H1 (cell line): Measurements from ENCODE around the gene RAB3C. TPM values are rescaled to one million over a fixed set of nuclear protein-coding genes. Genes with fewer than 3 reads are reported as not detected.
"Not testable (repeated sequence)": the region's sequence is repeated elsewhere in the genome, so short reads cannot be mapped to it uniquely, and the experiment has no call there.

Source experiments
- CTCF ChIA-PET: fragments of 300-600 bp; sonication (Branson Sonifier 250); formaldehyde crosslinking; loops from one replicate; lab custom pipeline; 2021; ENCODE audit not compliant: partially characterized antibody; lab: Charles Lee
- POLR2A ChIA-PET: fragments of 300-600 bp; sonication (Branson Sonifier 250); formaldehyde crosslinking; loops from one replicate; lab custom pipeline; 2021; ENCODE audit warnings: inconsistent platforms; ENCODE audit not compliant: partially characterized antibody; lab: Charles Lee
- DNase-seq, 2 experiments: peaks; one replicate each; pipeline versions ENCODE4 v3.0.0 to v3.0.0-alpha.2; 2010 to 2022; ENCODE audit warnings: low spot score in 2 of 2, low read depth in 1 of 2, mixed read lengths in 1 of 2
- FAIRE-seq: peaks from 2 replicates; lab custom pipeline; 2011; peaks lifted over from hg19 to GRCh38; lab: Jason Lieb, UNC
- H2AFZ ChIP-seq: 2 replicates; pipeline ENCODE4 v1.8.1; 2012; ENCODE audit warnings: low read length, inconsistent platforms
- H2AK5ac ChIP-seq: 2 replicates; pipeline ENCODE4 v1.6.1; 2013; ENCODE audit warnings: low read depth, low read length
- H2BK120ac ChIP-seq: replicated peaks from 2 replicates; pipeline ENCODE3; 2013; ENCODE audit warnings: low read depth, low read length, inconsistent platforms
- H2BK12ac ChIP-seq: 2 replicates; pipeline ENCODE4 v1.6.1; 2013; ENCODE audit warnings: low read depth, low read length
- H2BK15ac ChIP-seq: 2 replicates; pipeline ENCODE4 v1.6.1; 2013; ENCODE audit warnings: low read length
- H2BK20ac ChIP-seq: 2 replicates; pipeline ENCODE4 v1.6.1; 2013; ENCODE audit warnings: low read length
- H2BK5ac ChIP-seq: 2 replicates; pipeline ENCODE4 v1.6.1; 2013; ENCODE audit warnings: low read depth, low read length
- H3K14ac ChIP-seq: 2 replicates; pipeline ENCODE4 v1.6.1; 2013; ENCODE audit warnings: inconsistent platforms; ENCODE audit not compliant: insufficient read length
- H3K18ac ChIP-seq: 2 replicates; pipeline ENCODE4 v1.6.1; 2013; ENCODE audit warnings: low read length; ENCODE audit errors: extremely low read depth
- H3K23ac ChIP-seq: 2 replicates; pipeline ENCODE4 v1.6.1; 2013; ENCODE audit warnings: inconsistent platforms; ENCODE audit not compliant: insufficient read length
- H3K23me2 ChIP-seq: 2 replicates; pipeline ENCODE4 v1.6.1; 2013; ENCODE audit warnings: low read depth, low read length
- H3K27ac ChIP-seq: 2 replicates; pipeline ENCODE4 v1.6.1; 2011; ENCODE audit warnings: low read depth, low read length, inconsistent platforms
- H3K27me3 ChIP-seq, 4 experiments: replicated peaks in 1 of 4; 1 replicate in 1 of 4; 2 replicates in 3 of 4; pipeline versions ENCODE4 v1.6.1 to v1.8.1; 2011 to 2013; ENCODE audit warnings: low read length in 3 of 4, mild to moderate bottlenecking in 3 of 4, inconsistent platforms in 2 of 4, mixed read lengths in 2 of 4, moderate library complexity in 1 of 4; ENCODE audit not compliant: control insufficient read depth in 3 of 4, insufficient read depth in 3 of 4; ENCODE audit errors: extremely low read depth in 1 of 4
- H3K36me3 ChIP-seq, 4 experiments: 2 replicates each; pipeline versions ENCODE4 v1.6.1 to v1.8.1; 2011 to 2013; ENCODE audit warnings: mild to moderate bottlenecking in 4 of 4, low read length in 3 of 4, moderate library complexity in 2 of 4, control low read depth in 1 of 4, inconsistent platforms in 1 of 4; ENCODE audit not compliant: insufficient read depth in 4 of 4, control insufficient read depth in 2 of 4
- H3K4ac ChIP-seq: replicated peaks from 2 replicates; pipeline ENCODE3; 2013; ENCODE audit warnings: low read length, low read depth, mixed read lengths, inconsistent platforms; ENCODE audit not compliant: insufficient read length
- H3K4me1 ChIP-seq, 4 experiments: replicated peaks in 1 of 4; 1 replicate in 1 of 4; 2 replicates in 3 of 4; pipeline versions ENCODE4 v1.6.1 to v1.8.1; 2011 to 2013; ENCODE audit warnings: low read length in 3 of 4, inconsistent platforms in 2 of 4, mixed read lengths in 1 of 4; ENCODE audit not compliant: insufficient read depth in 4 of 4, control insufficient read depth in 3 of 4
- H3K4me2 ChIP-seq, 2 experiments: 2 replicates each; pipeline versions ENCODE4 v1.6.1 to v1.8.1; 2011 to 2013; ENCODE audit warnings: low read depth in 2 of 2, low read length in 2 of 2, control low read depth in 1 of 2, inconsistent platforms in 1 of 2, mild to moderate bottlenecking in 1 of 2; ENCODE audit not compliant: insufficient read depth in 1 of 2
- H3K4me3 ChIP-seq, 4 experiments: fragments of 200-600, 300-600 bp in 1 of 4; sonication (generic), shearing (Covaris generic), sonication (Bioruptor Twin) in 1 of 4; 2 replicates each; pipeline versions ENCODE4 v1.5.1 to v1.8.1; 2011 to 2016; ENCODE audit warnings: low read length in 4 of 4, low read depth in 3 of 4, control low read depth in 2 of 4, inconsistent platforms in 2 of 4, mild to moderate bottlenecking in 2 of 4, mixed read lengths in 1 of 4, moderate library complexity in 1 of 4; ENCODE audit not compliant: insufficient read depth in 2 of 4; ENCODE audit errors: extremely low read depth in 1 of 4
- H3K56ac ChIP-seq: replicated peaks from 2 replicates; pipeline ENCODE3; 2013; ENCODE audit warnings: low read depth, mild to moderate bottlenecking, mixed read lengths, low read length, inconsistent platforms; ENCODE audit not compliant: insufficient read length
- H3K79me1 ChIP-seq: 2 replicates; pipeline ENCODE4 v1.6.1; 2013; ENCODE audit warnings: low read depth, low read length, control low read depth
- H3K79me2 ChIP-seq, 2 experiments: 2 replicates each; pipeline versions ENCODE4 v1.6.1 to v1.8.1; 2012 to 2013; ENCODE audit warnings: low read length in 2 of 2, mild to moderate bottlenecking in 2 of 2, inconsistent platforms in 1 of 2; ENCODE audit not compliant: insufficient read depth in 2 of 2, control insufficient read depth in 1 of 2
- H3K9ac ChIP-seq, 4 experiments: replicated peaks in 1 of 4; 1 replicate in 1 of 4; 2 replicates in 3 of 4; pipeline versions ENCODE4 v1.6.1 to v1.8.1; 2011 to 2013; ENCODE audit warnings: low read depth in 3 of 4, low read length in 3 of 4, control low read depth in 2 of 4, mild to moderate bottlenecking in 2 of 4, moderate library complexity in 2 of 4, inconsistent platforms in 1 of 4; ENCODE audit errors: extremely low read depth in 1 of 4
- H3K9me3 ChIP-seq, 2 experiments: 2 replicates each; pipeline versions ENCODE4 v1.6.1 to v1.8.1; 2012 to 2013; ENCODE audit warnings: mild to moderate bottlenecking in 2 of 2, moderate library complexity in 2 of 2, control low read depth in 1 of 2, inconsistent platforms in 1 of 2, low read depth in 1 of 2, low read length in 1 of 2, mixed read lengths in 1 of 2; ENCODE audit not compliant: insufficient read depth in 2 of 2
- H4K20me1 ChIP-seq, 2 experiments: replicated peaks in 1 of 2; 2 replicates each; pipeline versions ENCODE3 to v1.8.1; 2011 to 2013; ENCODE audit warnings: inconsistent platforms in 2 of 2, low read length in 2 of 2, mild to moderate bottlenecking in 1 of 2; ENCODE audit not compliant: insufficient read depth in 2 of 2, control insufficient read depth in 1 of 2
- H4K5ac ChIP-seq: 2 replicates; pipeline ENCODE4 v1.6.1; 2013; ENCODE audit warnings: low read length, low read depth, mixed read lengths, inconsistent platforms; ENCODE audit not compliant: insufficient read length
- H4K8ac ChIP-seq: 2 replicates; pipeline ENCODE4 v1.8.0; 2013; ENCODE audit warnings: mild to moderate bottlenecking, moderate library complexity, low read length, inconsistent platforms; ENCODE audit not compliant: insufficient read depth; ENCODE audit errors: extremely low read depth
- H4K91ac ChIP-seq: replicated peaks from 2 replicates; pipeline ENCODE3; 2013; ENCODE audit warnings: low read length, mixed read lengths, inconsistent platforms; ENCODE audit not compliant: insufficient read length
- WGBS, 2 experiments: shearing (Covaris generic) in 1 of 2; methylation state at CpG; one replicate each; pipeline versions ENCODE4 v1.1.6 to v1.1.7; 2013 to 2015; ENCODE audit warnings: low lambda C conversion rate in 2 of 2, mixed read lengths in 2 of 2, inconsistent platforms in 1 of 2, low coverage in 1 of 2, missing lambda C conversion rate in 1 of 2; ENCODE audit not compliant: insufficient replicate concordance in 2 of 2, insufficient coverage in 1 of 2, insufficient read length in 1 of 2; ENCODE audit errors: extremely low coverage in 1 of 2, missing lambda C conversion rate in 1 of 2; 5-methylcytosine and 5-hydroxymethylcytosine counted together
- polyA plus RNA-seq, 7 experiments: library from polyadenylated mRNA; depleted of rRNA in 3 of 7; stranded (reverse) in 5 of 7; unstranded in 2 of 7; fragments of >200 nt in 5 of 7; fragments of 200-250 nt in 2 of 7; gene quantifications; 1 replicate in 5 of 7; 2 replicates in 1 of 7; 4 replicates in 1 of 7; pipeline versions ENCODE4 v1.2.1 to v1.2.3, GENCODE V29; 2011 to 2013; ENCODE audit warnings: missing spikeins in 2 of 7, mixed read lengths in 2 of 7
- total RNA-seq: library from RNA; stranded (reverse); fragmentation: NEBNext Ultra II Directional; extraction: Animal tissue kit (Norgen Biotek cat#: 25700); gene quantifications from 2 replicates; pipeline ENCODE4 v1.2.1, GENCODE V29; 2021

The RAB3C gene
- total and polyA plus RNA-seq, 2 of the 8 experiments (the other 6 are each of a cell fraction or from before 2014, with no cell fraction given): 14.7 to 18.3 TPM

GRCh38 chr5:58710425-58710824 lies 127.5 kb downstream of the RAB3C start:
- H3K23ac ChIP-seq, H3K4me2 ChIP-seq, H2BK12ac ChIP-seq, H2BK20ac ChIP-seq, H3K36me3 ChIP-seq, H4K91ac ChIP-seq, H2BK5ac ChIP-seq, H3K79me1 ChIP-seq, H3K18ac ChIP-seq, H3K56ac ChIP-seq, H2AK5ac ChIP-seq, H4K20me1 ChIP-seq, H3K4ac ChIP-seq, H3K27ac ChIP-seq, POLR2A ChIA-PET, H2BK120ac ChIP-seq, CTCF ChIA-PET, H4K5ac ChIP-seq, FAIRE-seq, H2AFZ ChIP-seq, H3K14ac ChIP-seq, H3K79me2 ChIP-seq, DNase-seq, H3K23me2 ChIP-seq, H3K27me3 ChIP-seq, H3K9ac ChIP-seq, H4K8ac ChIP-seq, H3K4me1 ChIP-seq, H2BK15ac ChIP-seq, H3K9me3 ChIP-seq, H3K4me3 ChIP-seq: not testable (repeated sequence)
- WGBS, 2 experiments: 96% methylated on average over 8 of the region's 8 CpGs; no CpG with 5 or more reads in 1 of the 2 experiments
